Measurements from ENCODE around the gene TUT4.

The TUT4 gene

DNA sequence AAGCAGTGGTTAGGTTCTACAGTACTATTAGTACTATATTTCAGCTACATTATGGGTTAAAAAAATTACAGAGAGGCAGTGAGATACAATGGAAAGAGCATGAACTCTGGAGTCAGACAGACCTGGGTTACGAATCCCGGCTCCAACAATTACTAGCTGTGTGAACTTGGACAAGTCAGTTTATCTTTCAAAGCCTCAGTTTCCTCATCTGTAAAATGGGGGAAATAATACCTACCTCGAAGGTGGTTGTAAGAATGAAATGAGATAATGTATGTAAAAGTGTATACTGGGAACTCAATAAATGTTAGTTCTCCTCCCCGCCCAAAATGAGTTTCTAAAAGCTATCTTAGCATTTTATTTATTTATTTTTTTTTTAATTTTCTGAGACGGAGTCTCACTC is 89.0 kb downstream of the TUT4 start:
- DNase-seq = no peak

DNA sequence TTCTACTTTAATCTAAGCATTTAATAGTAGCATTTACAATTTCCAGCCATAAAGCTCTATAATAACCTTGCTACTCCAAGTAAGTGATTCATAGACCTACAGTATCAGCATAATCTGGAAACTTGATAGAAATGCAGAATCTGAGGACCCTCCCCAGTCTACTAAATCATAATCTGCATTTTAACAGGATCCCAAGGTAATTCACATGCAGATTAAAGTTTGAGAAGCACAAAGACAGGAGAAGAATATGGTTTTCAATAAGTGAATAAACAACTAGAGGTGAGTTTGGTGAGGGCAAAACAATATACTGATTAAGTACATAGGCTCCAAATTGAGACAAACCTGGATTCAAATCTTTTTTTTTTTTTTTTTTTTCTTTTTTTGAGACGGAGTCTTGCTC is 91.1 kb downstream of the TUT4 start:
- DNase-seq = no peak

DNA sequence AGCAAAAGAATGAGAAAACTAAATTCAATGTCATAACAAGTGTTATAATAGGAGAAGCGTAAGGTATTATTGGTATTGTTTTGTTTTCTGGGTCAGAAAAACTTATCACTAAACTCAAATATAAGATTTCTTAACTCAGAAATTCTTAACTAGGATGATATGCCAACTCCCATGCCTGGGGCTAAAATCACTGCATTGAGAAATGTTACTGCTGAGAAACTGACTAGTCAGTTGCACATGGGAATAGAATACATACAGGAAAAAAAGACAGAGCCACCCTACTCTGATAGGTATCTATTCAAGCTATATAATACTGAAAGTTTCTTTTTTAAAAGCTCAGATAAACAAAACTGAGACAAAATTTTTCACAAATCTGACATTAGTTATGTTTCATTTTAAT is 92.2 kb downstream of the TUT4 start:
- DNase-seq = no peak

DNA sequence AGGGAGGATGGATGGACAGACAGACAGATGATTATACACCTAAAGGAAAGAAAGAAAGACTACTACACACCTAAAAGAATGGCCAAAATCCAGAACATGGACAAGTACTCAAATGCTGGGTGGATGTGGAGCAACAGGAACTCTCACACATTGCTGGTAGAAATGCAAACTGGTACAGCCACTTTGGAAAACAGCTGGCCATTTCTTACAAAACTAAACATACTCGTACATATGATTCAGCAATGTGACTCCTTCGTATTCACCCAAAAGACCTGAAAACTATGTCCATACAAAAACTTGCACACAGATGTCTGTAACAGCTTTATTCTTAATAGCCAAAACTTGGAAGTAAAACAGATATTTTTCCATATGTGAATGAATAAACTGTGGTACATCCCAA is 97.2 kb downstream of the TUT4 start:
- no peak for DNase-seq

DNA sequence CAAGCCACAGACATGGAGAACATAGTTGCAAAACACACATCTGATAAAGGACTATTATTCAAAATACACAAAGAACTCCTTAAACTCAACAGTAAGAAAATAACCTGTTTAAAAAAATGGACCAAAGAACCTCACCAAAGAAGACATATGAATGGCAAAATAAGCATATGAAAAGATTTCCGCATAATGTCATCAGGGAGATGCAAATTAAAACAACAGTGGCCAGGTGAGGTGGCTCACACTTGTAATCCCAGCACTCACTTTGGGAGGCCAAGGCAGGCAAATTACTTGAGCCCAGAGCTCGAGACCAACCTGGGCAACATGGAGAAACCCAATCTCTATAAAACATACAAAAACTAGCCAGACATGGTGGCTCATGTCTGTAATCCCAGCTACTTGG is 98.1 kb downstream of the TUT4 start:
- no peak for DNase-seq

DNA sequence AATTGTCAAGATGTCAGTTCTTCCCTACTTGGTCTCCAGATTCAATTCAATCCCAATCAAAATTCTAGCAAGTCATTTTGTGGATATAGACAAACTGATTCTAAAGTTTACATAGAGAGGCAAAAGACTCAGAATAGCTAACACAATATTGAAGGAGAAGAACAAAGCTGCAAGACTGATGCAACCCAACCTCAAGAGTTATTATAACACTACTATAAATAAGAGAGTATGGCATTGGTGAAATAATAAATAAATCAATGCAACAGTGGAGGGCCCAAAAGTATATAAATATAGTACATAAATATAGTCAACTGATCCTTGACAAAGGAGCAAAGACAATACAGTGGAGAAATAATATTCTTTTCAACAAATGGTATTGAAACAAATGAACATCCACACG is 98.8 kb downstream of the TUT4 start:
- no peak for DNase-seq

DNA sequence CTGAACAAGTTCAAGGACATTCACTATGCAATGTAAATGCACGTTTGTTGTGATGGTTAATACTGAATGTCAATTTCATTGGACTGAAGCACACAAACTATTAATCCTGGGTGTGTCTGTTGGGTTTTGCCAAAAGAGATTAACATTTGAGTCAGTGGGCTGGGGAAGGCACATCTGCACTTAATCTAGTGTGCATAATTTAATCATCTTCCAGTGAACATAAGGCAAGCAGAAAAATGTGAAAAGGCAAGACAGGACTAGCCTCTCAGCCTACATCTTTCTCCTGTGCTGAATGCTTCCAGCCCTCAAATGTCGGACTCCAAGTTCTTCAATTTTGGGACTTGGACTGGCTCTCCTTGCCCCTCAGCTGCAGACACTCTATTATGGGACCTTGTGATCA is 108.4 kb downstream of the TUT4 start:
- no peak for DNase-seq

DNA sequence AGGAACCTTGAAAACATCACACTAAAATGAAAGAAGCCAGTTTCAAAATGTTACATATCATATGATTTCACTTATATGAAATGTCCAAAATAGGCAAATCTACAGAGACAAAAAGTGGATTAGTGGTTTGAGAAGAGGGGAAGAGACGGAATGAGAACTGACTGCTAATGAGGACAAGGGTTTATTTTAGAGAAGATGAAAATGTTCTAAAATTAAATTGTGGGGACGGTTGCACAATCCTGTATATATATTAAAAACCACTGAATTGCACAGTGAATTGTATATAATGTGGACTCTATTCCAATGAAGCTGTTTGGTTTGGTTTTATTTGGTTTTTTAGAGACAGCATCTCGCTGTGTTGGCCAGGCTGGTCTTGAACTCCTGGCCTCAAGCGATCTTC is 112.9 kb downstream of the TUT4 start:
- no peak for DNase-seq

DNA sequence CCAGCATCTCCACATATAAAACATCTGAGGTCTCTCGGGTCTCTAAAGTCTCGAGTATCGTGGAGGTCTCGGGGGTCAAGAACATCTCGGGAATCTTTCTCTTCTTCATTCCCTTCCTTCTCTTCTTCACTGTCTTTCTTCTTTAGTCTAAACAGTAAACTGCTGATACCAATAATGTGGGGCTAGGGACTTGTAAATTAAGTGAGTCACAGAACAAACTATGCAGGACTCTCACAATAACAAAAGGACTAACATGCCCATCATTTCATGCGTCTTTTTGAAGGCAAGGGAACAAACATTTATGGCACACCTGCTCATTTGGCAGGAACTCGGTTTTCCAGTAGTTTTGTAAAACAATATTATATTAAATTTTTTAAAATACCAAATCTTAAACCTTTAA is 116.1 kb downstream of the TUT4 start:
- no peak for DNase-seq

DNA sequence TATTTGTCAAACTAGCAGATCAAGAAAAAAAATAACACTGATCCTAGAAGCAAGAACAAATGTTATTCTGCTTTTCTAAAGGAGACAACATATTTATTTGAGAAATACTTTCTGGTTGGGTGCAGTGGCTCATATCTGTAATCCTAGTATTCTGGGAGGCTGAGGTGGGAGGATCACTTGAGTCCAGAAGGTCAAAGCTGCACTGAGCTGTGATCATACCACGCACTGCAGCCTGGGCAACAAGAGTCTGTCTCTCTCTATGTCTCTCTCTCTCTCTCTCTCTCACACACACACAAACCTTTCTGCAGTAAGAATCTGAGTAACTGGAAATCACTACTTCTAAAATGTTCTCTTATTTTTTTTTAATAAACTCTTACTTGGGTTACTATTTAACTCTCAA is 117.2 kb downstream of the TUT4 start:
- DNase-seq = no peak

DNA sequence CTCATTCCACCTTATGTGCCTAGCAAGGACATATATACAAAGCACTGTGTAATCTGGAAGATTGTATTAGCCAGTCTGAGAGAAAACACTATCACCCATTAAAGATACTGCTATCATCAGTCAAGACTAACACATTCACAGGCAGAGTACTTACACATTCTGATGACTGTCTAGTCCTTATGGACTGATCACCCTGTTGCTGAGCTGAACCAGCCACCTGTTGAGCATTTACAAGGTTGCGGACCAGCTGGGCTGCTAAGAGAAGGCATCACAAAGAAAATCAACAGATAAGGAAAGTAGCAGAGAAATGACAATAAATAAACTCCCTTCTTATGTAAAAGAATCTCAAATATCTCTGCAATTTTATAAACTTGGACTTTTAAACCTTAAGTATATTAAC is 117.7 kb downstream of the TUT4 start:
- DNase-seq = no peak

DNA sequence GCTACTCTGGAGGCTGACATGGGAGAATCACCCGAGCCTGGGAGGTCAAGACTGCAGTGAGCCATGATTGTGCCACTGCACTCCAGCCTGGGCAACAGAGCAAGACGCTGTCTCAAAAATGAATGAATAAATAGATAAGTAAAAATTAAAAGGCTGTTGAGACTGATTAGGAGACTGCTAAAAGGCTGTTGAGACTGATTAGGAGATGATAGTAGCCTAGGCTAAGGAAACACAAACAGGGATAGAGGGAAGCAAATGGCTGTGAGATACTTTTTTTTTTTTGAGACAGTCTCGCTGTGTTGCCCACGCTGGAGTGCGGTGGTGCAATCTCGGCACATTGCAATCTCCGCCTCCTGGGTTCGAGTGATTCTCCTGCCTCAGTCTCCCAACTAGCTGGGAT is 120.1 kb downstream of the TUT4 start:
- no peak for DNase-seq

DNA sequence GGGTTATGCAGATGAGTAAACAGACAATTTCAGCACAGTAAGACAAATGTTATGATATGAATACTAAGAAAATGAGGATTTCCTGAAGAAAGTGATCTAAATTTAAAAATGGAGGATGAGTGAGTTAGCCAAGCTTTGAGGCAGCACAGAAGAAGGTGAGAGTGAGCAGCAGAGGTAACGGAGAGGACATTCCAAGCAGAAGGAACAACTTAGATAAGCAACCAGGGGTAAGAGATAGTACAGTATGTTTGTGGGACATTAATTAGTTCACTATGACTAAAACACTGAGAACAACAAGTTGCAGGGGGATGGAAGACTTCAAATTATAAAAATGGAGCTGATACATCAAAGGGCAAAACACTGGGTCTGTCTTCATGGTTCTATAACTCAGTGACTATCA is 125.7 kb downstream of the TUT4 start:
- DNase-seq = no peak

DNA sequence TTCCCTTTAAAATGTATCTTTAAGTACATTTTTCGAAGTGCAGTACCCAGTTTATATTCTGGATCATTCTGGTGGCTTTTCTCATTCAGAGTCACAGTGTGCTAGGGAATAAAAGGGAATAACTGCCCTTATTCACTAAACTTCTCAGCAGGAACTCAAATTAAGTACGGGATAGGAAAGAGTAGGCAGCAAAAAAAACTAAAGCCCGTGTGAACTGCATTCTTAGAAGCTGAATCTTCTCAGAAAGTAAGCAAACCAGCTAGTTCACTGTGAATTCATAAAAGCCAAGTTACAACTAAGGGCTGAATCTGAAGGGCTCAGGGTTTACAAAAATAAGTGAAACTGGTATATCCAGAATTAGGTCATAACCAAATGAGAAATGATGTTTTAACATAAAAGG is 126.5 kb downstream of the TUT4 start:
- DNase-seq = no peak

DNA sequence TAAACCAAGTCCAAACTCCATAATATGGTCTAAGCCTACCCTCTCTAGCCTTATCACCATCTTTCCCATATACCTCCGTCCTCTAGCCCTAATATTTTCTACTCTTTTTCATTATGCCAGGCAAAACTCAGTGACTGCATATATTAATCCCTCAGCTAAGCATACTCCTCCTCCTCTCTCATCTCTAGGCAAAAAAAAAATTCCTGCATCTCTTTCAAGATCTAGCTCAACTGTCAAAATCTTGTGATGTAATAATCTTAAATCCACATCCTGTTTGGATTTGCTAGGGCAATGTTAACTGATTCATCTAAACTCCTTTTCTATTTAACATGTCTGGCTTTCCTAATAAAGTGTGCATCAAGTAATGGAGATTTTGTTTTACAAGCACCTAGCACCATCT is 128.1 kb downstream of the TUT4 start:
- no peak for DNase-seq

DNA sequence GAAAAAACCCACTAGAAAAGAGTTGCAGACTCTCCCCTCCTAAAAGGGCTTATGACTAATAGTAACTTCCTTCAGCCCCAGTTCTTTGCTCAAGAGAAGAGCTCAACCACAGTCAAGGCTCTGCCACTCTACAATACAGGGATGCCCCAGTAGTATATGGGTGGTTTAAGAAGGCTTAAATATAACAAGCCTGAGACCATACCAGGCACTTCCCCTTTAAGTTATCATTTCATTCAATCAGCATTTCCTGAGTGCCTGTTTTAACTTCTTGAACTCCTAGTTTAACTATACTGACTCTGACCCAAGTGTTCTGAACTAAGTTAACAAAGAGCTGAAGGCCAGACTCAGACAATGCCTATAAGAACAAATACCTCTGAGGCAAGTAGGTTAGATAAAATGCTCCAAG is 128.7 kb downstream of the TUT4 start:
- DNase-seq = peak in 1 of 2 experiments; percentile 25

DNA sequence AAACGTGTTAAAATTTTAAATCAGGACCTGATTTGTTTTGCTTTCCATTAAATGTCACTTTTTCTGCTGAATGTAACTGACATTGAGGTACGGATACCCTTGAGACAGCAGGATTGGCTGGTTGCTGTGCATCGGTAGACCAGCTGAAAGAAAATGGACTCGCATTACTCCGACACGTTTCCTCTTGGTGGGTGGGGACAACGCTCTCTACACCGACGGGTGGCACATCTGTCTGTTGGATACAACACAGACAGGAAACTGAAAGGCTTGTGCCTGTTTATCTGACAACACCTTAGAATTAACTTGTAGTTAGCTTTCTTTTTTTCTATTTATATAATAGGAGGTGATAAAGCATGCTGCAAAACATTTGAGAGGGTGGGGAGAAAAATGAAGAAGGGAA is 129.1 kb downstream of the TUT4 start:
- DNase-seq = peak; percentile 26 to 69

DNA sequence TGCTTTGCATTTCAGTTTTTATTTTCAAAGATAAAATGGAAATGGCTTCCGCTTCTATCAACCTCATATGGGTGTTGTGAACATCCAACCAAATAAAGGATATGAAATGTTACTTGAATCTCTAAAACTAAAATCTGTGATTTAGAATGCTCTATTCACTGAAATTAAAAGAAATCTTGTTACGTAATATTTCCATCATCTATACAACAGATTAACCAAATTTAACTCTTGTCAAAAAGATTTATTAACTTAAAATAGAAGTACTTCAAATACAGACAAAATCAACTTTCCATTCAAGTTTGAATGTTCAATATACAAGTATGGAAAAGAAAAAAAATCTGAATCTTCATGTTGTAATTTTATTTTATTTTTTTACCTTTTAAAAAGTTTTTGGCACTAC is 129.8 kb downstream of the TUT4 start:
- DNase-seq = no peak

DNA sequence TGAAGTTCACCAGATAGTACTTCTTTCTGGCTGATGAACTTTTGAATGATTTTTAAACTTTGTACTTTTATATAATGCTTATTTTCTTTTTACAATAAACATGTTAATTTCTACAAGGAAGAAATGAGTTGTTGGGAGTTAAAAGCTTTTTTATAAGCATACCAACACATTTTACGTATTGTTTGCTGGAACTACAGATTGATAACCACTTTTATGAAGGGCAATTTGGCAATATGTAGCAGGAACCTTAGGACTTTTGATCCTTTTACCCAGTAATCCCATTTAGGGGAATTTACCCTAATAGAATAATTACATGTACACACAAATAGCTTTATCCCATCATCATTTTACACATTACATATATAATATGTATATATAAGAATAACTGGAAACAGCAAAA is 132.2 kb downstream of the TUT4 start:
- no peak for DNase-seq

DNA sequence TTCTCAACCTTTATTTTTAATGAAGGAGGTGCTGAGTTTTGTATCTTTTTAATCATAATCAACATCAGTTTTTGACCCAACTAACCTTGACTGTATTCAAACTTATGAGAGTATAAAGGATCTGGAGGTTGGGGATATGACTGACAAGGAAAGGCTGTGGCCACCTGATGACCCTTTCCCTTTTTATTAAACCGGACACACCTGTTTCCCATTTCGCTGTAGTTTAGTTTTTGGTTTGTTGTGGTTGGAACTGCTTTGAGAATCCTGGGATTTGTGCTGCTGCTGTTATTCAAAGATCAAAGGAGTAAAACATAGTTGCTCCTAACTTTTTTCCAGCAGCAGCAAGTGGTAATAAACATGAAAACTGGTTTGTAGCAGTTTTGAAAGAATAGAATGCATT is 136.1 kb downstream of the TUT4 start:
- no peak for DNase-seq

DNA sequence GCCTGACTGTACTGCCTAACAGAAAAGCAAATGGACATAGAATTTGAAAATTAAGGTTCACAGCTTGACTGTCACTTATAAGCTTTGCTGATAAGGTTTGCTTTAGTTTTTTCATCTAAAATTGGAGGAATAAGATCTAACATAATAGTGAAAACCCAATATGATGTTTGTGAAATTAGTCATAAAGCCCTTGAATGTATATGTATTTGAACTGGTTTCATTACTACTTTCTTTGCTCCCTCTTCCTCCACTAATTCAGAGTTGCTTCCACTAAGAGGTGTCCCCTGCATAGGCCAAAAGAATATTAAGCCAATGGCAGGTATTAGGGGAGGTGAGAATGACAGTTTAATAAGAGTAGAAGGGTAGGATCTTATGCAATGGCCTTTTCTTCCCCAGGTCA is 137.9 kb downstream of the TUT4 start:
- no peak for DNase-seq

DNA sequence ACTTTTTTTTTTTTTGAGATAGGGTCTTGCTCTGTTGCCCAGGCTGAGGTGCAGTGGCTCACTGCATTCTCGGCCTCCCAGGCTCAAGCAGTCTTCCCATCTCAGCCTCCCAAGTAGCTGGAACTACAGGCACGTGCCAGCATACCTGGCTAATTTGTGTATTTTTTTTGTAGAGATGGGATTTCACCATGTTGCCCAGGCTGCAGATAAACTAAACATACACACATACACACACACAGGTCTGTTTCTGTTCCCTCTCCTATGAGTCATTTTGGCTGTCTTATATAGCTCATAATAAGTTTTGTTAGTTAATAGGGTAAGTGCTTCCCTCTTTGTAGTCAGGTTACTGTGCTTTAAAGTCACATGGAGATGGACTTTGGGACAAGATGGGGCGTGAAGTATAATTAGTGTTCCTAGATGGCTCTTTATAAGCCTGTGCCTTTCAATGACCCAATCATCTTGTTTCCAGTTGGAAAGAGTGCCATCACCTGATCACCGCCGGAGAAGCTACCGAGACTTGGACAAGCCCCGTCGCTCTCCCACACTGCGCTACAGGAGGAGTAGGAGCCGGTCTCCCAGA is 139.4 kb downstream of the TUT4 start:
- DNase-seq = no peak

DNA sequence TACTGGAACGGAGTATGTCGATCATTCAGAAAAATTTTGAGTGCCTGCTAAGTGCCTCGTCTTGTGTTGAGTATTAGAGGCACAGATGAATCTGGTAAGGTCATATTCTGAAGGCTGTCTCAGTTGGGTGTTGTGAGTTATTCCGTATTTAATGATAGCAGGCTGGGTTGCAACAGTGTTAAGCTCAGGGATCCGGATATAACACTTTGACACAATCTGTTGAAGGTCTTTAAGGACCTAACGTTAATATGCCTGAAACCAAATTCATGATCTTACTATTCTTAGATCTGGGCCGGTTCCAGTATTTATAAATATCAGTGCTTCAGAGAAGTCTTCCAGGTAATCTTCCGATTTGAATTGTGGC is 147.9 kb downstream of the TUT4 start:
- DNase-seq = no peak

DNA sequence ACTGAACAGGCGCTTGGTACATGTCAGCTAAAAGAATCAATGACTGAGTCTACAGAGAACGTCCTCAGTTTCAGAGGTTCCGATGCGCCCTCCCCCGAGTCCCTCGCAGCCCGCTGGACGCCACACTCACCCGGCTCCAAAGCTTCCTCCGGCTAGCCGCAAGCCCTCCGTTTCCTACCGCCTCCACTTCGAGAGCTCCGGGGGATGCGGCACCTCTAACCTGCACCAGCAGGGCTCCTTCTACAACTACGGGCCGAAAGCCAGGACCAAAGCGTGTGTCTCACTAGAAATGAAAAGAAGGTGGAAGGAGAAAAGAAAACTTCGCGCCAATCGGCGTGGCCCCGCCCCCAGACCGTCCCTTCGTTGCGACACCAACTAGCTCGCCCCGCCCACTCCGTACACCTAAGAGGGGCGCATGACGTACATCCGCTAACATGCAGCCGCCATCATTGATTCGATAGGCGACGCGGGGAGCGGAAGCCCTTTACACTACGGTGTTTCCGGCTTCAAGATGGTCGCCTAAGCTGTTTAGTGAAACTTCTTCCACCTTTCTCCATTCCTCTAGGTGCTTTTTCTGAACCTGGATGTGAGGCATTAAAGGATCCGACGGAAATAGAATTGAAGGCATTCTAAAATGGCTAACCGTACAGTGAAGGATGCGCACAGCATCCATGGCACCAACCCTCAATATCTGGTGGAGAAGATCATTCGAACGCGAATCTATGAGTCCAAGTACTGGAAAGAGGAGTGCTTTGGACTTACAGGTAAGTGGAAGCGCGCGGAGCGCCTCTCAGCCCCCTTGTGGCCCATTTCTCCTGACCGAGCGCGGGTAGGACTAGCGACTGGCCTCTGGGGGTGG is 148.5 kb downstream of the TUT4 start, which contains the start of the genes ORC1 and PRPF38A:
Gene ORC1 (minus strand): TSS at position 308 of the 859 bp plus-strand sequence. CDS start 2,200 bp downstream, outside the sequence.
Gene PRPF38A (plus strand): TSS at position 487 of the 859 bp plus-strand sequence. CDS start 148 bp downstream, at position 635.
- DNase-seq = peak; percentile 96 to 98
